ENCODE results near the gene NCKAP5L.

DNA sequence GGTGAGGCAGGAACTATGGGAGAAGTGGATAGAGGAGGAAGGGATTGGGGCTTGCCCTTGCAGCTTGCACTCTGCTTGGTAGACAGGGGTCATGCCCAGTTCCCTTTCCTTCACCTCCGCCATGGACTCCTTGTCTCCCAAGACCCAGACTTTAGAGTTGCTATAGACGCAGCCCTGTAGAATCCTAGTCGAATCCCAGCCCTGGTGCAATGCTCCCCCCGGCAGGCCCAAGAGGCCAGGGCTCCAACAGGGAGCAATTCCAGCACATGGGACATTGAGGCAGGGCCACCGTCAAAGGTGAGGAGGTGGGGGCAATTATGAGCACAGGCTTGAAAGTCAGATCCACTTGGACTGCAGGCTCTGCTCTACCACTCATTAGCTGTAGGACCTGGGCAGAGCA is 44.2 kb upstream of the NCKAP5L start:
- TF ChIP-seq, protein P1, sequence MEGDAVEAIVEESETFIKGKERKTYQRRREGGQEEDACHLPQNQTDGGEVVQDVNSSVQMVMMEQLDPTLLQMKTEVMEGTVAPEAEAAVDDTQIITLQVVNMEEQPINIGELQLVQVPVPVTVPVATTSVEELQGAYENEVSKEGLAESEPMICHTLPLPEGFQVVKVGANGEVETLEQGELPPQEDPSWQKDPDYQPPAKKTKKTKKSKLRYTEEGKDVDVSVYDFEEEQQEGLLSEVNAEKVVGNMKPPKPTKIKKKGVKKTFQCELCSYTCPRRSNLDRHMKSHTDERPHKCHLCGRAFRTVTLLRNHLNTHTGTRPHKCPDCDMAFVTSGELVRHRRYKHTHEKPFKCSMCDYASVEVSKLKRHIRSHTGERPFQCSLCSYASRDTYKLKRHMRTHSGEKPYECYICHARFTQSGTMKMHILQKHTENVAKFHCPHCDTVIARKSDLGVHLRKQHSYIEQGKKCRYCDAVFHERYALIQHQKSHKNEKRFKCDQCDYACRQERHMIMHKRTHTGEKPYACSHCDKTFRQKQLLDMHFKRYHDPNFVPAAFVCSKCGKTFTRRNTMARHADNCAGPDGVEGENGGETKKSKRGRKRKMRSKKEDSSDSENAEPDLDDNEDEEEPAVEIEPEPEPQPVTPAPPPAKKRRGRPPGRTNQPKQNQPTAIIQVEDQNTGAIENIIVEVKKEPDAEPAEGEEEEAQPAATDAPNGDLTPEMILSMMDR (conservative IDR thresholded peaks at IDR 0.05 in 1 of 2, IDR thresholded peaks at IDR 0.05 in 1 of 2; ENCODE audit: low read depth in 1 of 2, low read length in 2 of 2): no peak
- no peak for TF ChIP-seq EZH2 (IDR thresholded peaks at IDR 0.05; ENCODE audit: low read length, missing control alignments)

All from fibroblast of lung (primary cell).